HEK293 (cell line): ENCODE data around the gene IFT43.
A peak's percentile ranks its signal among the peaks of the same experiment; 100 is the strongest.

Source experiments
- TCF7L2 ChIP-seq: IDR thresholded peaks from 2 replicates; pipeline ENCODE4 v1.6.1; 2011; ENCODE audit warnings: low read depth, mild to moderate bottlenecking, inconsistent platforms, low read length, moderate library complexity, borderline replicate concordance
- ZEB2 ChIP-seq: fragments of 450-650 bp; formaldehyde crosslinking; IDR thresholded peaks from 2 replicates; pipeline ENCODE4 v1.5.1; 2016; ENCODE audit warnings: missing biosample characterization, missing genetic modification characterization
- ZNF121 ChIP-seq: fragments of 450-650 bp; formaldehyde crosslinking; IDR thresholded peaks from 2 replicates; pipeline ENCODE4 v1.5.1; 2016; ENCODE audit warnings: missing biosample characterization, missing genetic modification characterization
- ZNF701 ChIP-seq: fragments of 450-650 bp; formaldehyde crosslinking; IDR thresholded peaks from 2 replicates; pipeline ENCODE4 v1.5.1; 2016; ENCODE audit warnings: missing biosample characterization, missing genetic modification characterization
- TF ChIP-seq, protein P1 (sequence below): fragments of 450-650 bp; formaldehyde crosslinking; IDR thresholded peaks from 2 replicates; pipeline ENCODE4 v1.5.1; 2016; ENCODE audit warnings: missing biosample characterization, missing genetic modification characterization
- TF ChIP-seq, protein P2 (sequence below): fragments of 450-650 bp; formaldehyde crosslinking; IDR thresholded peaks from 2 replicates; pipeline ENCODE4 v1.5.1; 2017; ENCODE audit warnings: missing biosample characterization, mild to moderate bottlenecking, missing genetic modification characterization, moderate library complexity

- TF ChIP-seq, protein P1, sequence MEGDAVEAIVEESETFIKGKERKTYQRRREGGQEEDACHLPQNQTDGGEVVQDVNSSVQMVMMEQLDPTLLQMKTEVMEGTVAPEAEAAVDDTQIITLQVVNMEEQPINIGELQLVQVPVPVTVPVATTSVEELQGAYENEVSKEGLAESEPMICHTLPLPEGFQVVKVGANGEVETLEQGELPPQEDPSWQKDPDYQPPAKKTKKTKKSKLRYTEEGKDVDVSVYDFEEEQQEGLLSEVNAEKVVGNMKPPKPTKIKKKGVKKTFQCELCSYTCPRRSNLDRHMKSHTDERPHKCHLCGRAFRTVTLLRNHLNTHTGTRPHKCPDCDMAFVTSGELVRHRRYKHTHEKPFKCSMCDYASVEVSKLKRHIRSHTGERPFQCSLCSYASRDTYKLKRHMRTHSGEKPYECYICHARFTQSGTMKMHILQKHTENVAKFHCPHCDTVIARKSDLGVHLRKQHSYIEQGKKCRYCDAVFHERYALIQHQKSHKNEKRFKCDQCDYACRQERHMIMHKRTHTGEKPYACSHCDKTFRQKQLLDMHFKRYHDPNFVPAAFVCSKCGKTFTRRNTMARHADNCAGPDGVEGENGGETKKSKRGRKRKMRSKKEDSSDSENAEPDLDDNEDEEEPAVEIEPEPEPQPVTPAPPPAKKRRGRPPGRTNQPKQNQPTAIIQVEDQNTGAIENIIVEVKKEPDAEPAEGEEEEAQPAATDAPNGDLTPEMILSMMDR (tag by site-specific recombination): no peak
- no peak for TF ChIP-seq ZNF701 (tag by site-specific recombination)
- TF ChIP-seq, protein P2, sequence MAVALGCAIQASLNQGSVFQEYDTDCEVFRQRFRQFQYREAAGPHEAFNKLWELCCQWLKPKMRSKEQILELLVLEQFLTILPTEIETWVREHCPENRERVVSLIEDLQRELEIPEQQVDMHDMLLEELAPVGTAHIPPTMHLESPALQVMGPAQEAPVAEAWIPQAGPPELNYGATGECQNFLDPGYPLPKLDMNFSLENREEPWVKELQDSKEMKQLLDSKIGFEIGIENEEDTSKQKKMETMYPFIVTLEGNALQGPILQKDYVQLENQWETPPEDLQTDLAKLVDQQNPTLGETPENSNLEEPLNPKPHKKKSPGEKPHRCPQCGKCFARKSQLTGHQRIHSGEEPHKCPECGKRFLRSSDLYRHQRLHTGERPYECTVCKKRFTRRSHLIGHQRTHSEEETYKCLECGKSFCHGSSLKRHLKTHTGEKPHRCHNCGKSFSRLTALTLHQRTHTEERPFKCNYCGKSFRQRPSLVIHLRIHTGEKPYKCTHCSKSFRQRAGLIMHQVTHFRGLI: no peak
- TF ChIP-seq ZNF121 (tag by site-specific recombination): no peak
- no peak for TF ChIP-seq TCF7L2
- TF ChIP-seq ZEB2: peak; percentile 35; the same call in 1 of the 2 replicates
These were observed 132.4 kb downstream of the IFT43 start for GRCh38 chr14:76117789-76118484.
